HG03175 (cell line): ENCODE data around the gene OSBPL5.

Source experiments
- ATAC-seq: cut with Tn5 transposase; IDR thresholded peaks from one replicate; pipeline ENCODE4 v1.9.1; 2021; ENCODE audit warnings: mild to moderate bottlenecking, moderate library complexity; ENCODE audit not compliant: unreplicated experiment

Gene OSBPL5

DNA sequence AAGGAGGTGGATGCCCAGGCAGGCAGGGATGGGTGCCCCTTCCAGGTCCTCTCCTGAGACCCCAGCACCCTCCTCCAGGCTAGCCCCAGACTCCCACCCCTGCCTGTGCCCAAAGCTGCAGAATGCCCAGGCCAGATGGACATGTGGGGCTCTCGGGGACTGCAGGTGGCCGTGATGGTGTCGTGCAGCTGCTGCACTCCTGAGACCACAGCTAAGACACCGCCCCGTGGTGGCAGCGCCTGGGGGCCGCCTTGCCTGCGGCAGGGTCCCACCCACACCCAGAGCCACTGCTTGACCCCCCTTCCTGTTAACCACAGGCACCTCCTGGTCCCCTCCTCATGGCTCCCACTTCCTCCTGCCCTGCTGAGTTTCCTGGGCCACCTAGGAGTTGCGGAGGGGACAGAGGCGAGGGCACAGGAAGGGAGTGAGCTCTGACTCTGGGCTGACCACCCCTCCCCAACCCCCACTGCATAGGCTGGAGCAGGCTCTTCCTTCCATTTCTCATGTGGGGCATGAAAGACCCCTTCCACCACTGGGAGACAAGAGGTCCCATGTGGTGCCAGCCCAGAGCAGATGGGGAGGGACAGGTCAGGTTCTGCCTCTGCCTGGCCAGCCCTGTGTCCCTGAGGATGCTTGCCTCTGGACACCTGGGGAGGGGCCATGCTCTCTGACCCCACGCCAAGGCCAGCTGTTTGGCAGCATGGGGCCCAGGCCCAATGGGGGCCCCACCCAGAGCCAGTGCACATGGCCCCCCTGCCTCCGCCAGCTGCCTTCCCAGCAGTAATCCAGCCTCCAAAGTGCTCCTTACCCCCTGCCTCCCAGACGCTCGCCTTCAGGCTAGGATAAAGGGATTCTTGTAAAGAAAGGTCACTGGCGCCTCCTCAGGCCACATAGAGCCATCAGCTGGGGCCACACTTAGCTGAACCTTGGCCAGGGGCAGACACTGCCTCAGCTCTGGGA is 29.3 kb downstream of the OSBPL5 start:
- ATAC-seq, result no peak

DNA sequence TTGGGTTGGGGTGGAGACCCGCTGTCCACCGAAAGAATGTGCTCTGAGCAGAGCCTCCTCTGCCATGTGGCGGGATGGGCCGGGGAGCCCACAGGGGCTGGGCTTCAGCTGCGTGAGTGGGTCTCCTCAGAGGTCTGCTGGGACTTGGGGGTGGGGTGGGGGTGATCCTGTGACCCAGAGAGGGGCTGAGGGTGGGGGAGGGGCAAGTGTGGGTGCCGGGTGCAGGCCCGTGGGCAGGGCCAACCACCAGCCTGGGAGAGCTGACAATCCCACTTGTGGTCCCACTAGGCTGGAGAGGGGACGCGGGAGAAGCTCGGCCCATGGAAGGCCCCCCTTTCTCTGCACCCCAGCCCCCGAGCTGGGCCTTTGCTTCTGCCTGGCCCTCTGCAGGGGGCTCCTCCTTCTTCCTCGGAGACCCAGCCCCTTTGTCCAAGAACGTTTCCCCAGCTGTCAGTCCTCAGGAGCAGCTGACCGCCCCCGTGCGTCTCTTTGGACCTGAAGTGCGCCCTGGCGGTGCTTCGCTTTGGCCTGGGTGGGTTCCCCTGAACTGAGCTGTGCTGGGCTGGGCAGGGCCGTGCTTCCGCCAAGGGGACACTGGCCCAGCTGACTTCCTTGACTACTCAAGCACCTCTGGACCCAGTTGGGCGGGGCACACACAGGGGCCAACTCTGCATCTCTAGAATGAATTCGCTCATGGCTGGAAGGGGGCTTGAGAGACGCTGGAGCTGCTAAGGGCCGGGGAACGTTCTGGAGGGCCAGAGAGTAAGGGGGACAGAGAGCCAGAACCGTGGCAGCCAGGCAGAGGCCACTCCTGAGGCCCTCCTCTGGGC is 30.2 kb downstream of the OSBPL5 start:
- ATAC-seq, result no peak

DNA sequence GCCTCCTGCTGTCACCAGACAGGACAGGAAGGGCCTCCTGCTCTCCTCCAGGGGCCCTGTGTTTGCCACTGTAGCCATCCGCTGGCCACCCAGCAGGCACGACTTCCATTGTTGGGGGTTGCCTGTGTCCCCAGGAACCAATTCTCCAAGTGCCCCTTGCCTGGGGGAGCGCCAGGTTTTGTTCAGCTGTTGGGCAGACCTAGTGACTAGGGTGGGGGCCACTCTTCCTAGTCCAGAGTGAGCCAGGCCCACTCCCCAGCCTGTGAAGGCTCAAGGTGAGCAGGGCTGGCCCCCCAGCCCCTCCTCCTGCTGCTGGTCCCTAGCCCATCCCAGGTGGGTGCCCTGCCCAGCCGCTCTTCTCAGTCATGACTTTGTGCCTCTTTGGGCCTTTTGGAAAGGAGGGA is 30.9 kb downstream of the OSBPL5 start:
- ATAC-seq, result no peak

DNA sequence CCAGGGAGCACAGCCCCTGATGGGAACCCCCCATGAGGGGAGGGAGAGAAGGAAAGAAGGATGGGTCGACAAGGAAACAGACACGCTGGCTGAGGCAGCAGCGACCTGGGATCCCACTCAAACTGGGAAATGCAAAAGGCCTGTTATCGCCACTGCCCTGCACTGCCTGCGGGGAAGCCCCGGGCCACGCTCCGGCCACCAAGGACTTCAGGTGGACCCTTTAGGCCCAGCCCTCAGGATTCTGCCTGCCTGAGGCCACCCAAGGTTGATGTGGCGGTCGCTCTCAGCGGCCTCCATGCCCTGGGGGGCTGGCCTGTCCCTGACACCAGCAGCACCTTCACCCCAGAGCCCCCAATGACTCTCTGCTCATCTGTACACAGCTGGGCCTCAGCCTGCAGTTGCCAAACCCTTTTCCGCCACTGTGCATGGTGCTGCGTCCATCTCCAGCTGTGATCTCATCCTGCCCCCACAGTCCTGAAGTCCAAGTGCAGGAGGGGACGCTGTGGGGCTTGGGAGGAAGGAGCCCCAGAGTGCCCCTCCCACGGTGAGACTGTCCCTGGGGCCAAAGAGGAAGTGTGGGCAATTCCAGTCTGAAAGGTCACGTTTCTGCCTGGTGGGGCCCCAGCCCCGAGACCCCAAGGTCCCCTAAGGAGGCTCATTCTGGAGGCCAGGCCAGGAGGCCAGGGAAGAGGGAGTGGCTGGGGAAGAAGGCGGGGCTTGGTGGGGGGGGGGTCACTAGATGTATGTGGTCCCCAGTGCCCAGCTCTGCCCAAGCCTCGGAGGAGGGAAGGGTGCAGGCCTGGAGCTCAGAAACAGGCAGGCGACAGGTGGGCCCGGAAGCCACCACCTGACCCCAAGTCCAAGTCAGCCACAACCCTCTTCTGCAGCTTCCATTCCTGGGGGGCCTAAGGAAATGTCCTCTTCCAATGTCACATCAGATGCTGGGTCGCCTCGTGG is 31.6 kb downstream of the OSBPL5 start:
- no peak for ATAC-seq

DNA sequence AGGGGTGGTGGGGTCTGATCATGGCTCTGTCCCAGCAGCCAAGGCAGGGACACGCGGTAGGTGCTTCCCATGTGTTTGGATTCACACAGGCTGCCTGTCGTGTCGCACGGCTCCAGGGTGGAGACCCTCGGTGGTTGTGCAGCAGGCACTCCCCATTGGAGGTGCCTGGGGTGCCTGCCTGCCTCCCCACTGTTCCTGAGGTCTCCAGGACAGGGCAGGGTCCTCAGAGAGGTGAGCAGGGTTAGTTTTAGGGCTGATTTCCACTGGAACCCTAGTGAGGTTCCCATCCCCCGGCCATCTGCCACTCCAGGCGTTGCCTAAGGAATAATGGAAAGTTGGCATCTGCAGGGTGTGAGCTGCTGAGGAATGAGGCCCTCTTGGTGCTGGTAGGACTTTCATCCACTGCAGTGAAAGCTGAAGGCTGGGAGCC is 32.3 kb downstream of the OSBPL5 start:
- ATAC-seq, result no peak

DNA sequence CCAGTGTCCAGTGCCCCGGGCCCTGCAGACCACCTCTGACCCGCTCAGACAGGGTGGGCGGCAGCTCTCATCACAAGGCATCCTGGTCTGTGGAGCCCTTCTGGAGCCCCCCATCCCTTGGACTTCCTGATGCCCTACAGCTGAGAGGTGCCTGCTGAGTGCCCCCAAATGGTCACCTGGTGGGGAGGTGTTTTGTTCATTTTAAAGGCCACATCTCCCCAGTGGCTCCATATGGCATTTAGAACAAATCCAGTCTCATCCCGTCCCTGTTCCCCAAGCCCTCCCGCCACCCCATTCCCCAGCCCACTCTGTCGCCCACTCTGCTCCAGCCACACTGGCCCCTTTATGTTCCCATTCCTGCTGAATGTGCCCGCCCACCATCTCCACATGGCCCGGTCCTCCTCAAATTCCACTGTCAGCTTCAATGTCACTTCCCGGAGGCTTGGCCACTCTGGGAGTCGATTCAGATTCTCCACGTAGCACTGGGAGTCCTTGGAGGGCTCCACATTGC is 32.8 kb downstream of the OSBPL5 start:
- ATAC-seq, result no peak

DNA sequence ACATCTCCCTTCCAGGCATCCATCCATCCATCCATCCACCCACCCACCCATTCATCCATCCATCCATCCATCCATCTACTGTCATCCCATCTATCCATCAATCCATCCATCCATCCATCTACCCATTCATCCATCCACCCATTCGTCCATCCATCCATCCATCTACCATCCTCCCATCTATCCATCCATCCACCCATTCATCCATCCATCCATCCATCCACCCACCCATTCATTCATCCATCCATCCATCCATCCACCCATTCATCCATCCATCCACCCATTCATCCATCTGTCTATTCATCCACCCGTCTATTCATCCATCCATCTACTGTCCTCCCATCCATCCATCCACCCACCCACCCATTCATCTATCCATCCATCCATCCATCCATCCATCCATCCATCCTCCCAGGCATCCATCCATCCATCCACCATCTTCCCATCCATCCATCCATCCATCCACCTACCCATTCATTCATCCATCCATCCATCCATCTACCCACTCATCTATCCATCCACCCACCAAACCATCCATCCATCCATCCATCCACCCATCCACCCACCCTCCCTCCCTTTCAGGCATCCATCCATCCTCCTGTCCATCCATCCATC is 33.7 kb downstream of the OSBPL5 start:
- no peak for ATAC-seq

DNA sequence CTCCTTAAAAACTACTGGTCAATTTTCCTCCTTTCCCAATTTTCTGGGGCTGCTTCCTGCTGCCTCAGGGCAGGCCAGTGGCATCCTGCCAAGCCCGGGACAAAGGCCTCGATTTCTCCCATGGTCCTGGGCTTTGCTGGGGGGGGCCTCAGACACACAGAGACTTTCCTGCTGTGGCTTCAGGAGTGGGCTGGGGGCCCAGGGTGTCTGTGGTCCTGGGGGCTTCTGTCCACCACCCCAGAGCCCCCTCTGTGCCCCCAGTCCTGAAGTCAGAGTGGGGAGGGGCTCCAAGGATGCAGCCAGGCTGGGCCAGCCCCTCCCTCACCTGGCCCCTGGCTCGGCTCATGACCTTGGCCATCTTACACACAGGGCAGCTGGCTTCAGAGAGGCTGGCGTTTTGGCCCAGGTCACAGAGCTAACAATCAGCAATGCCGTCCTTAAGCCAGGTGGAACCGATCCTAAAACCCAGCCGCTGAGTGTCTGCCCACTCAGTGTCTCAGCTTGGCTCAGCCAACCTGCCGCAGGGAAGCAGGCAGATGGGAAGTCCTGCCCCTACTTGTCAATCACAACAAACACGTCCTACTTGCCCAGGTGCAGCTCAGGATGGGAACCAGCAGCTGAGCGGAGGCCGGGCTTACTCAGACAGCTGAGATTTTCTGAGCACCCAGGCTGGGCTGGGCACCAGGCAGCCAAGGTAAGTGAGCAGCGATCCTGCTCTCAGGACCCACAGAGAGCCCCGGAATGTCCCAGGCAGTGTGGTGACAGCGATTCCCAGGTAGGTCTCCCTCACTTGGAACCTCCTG is 34.6 kb downstream of the OSBPL5 start:
- ATAC-seq, result no peak

DNA sequence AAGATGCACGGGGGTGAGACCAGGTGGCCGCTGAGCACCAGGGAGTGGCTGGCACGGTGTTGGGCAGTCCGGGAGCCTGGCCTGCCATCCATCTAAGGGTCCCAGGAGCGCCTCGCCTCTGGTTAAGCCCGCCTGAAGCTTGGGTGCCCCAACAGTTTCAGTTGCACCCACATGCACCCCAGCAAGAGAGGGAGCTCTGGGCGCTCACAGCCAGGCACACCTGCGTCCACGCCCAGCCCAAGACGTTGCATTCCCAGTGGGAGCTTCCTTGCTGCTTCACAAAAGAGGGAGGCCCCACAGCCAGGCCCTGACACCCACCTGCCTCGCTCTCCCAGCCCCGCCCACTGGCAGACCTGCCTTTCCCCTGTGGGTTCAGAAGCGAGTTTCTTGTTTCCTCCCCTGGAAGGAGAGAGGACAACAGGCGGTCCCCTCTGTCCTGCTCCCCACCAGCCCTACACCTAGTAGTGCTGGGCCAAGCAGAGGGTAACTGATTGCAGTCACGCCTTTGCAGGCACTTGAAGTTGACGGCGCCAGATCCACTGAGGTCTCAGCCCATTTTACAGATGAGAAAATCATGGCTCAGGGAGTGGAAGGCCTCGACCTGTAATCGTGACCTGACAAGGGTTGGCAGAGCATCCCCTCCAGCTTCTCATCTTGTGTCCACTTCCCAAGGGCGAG is 35.4 kb downstream of the OSBPL5 start:
- no peak for ATAC-seq

DNA sequence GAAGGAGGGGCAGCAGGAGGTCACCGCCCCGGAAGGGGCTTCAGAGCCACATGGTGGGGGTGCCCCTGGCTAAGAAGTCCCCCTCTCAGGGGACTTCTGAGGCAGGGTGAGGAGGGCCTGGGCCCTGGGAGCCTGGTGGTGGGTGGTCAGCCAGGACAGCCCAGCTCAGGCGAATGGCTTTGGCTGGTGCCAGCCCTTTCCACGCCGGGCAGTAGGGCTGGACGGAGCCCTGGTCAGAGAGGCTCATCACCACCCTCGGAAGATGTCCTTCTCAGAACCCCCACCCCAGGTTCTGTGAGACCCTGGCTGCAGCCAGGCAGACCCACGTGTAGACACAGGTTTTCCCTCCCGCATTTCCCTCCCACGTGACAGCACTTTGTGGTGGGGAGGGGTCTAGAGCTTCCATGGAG is 35.9 kb downstream of the OSBPL5 start:
- no peak for ATAC-seq

DNA sequence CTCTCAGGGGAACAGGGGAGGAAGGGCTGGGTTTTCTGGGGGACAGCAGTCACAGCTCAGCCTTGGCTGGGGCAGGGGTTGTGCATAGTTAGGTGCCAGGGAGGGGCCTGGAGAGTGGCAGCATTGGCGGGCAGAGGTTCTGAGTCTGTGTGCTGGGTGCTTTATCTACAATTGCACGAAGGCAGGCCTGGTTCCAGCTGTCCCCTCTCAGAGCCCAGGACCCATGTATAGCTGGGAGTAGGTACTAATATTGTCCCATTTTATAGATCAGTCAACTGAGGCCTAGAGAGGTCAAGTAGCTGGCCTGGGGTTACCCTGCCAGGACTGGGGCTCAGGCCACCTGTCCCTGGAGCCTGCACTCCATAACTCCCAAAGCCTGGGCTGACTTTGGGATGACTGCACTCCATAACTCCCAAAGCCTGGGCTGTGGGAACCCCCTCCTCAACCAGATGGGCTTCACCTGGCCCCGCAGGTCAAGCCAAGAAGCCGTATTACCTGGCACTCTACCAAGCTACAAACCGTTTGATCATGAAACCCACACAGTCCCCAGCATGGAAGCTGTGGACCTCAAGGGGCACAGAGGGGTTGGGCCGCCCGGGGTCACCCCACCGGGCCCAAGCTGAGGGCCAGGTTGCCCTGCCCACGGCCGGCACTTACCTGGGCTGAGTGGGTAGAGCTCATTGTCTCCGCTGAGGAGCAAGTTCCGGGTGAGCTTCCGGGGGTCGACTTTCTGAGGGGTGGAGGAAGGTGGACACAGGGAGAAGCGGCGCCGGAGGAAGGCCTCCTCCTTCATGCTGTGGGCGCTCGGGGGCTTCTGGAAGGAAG is 36.5 kb downstream of the OSBPL5 start:
- no peak for ATAC-seq

DNA sequence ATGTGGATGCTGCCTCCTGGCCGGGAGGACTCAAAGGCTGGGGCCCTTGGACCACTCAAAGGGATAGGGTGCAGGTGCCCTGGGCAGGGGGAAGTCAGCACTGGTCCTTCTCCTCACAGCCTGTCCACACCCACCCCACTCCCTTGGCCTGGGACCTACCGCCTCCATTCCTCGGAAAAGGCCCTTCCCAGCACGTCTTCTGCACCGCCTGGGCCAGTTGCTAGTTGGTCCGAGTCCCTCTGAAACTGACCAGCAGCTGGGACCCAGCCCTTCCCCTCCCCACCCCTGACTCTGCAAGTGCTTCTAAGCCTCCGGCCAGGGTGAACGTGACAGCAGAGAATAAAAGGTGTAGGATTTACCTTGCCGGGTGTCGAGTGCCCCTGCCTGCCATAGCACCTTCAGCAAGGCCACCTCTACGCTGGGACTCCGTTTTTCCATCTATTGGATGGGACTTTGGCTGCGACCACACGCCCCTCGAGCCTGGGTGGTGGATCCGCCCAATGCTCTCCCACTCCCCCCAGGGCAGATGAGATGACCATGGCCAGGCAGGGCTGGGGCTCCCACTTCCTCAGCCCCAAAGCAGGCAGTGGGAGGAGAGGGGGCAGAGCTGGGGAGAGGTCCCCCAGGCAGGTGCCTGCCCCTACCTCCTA is 37.3 kb downstream of the OSBPL5 start:
- ATAC-seq, result no peak

DNA sequence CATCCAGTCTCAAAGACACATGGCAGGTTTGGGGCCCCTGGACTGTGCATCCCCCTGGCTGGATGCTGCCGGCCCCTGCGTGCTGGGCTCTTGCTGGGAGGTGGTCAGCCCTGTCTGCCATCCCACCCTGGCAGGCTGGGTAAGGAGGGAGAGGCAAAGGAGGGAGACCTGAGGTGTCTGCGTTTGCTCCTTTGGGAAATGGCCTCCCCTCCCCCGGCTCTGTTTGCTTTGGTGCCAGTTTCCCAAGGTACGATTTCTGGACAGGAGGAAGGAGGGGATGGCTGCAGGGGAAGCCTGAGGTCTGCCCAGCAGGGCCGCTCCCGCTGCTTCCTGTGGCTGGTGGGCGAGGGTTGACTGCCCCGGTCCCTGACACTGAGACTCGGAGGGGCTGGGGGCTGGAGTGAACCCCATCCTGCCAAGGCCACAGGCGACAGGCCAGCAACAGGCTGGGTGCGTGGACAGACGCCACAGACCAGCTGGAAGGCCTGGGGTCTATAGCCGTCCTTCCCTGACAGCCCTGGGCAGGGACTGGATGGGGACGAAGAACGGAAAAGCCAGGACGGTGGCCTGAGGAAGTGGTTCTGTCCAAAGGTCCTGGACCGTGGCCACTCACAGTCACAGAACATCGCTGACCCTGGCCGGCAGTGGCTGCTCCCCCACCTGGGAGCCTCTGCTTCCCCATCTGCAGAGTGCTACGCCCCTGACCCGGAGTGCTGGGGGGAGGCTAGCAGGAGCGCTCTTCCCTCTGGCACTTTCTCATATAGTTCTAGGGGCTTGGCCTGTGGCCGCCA is 38.0 kb downstream of the OSBPL5 start:
- ATAC-seq, result no peak

DNA sequence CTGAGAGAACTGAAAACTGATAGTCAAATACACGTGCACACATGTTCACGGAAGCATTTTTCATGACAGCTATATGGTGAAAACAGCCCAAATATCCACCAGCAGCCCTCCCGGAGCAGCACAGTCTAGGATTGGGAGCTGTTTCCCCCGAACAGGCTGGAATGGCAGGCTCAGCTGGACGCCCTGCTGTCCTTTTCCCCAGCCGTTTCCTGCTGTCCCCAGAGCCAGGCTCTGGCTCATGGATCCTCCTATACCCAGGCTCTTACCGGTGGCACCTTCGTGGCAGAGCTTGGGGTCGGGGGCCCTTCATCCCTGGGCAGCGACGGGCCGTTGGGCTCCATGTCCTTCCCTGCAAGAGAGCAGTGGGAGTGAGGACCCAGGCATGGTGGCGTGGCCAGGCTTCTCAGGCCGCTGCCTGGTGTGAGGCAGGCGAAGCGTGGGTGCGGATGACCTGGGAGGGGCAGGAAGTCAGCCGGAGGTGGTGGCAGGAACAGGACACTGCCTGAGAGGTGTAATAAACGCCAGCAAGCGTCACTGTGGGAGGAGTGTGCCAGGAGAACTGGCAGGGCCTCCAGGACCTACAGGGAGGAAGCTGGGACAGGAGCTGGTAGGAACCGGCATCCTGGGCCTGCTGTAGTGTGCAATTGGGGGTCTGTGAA is 38.8 kb downstream of the OSBPL5 start:
- no peak for ATAC-seq

DNA sequence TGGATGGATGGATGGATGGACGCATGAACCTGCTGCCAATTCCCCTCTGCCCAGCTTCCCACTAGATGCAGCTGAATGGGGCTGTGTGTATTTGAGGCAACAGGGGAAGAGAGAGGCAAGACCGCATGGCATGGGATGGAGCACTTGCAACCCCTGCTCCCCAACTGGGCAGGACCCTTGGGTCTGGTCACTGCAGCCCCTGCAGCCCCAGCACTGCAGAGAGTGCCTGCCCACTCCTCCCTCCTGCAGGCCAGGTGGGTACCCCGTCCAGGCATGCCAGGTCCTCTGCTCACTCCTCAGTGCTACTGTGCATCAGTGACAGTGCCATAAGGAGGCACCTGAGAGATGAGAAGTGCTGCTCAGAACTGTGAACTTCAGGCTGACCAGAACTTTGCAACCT is 40.3 kb downstream of the OSBPL5 start:
- ATAC-seq, result no peak
